Neural progenitor cell (in vitro differentiated cells): ENCODE measurements around the gene GRAMD1B. TPM values are rescaled to one million over a fixed set of nuclear protein-coding genes. Genes with fewer than 3 reads are reported as not detected.

Experiments used
- DNase-seq: peaks from one replicate; pipeline ENCODE4 v3.0.0-alpha.2; 2016; ENCODE audit warnings: low spot score
- H2AFZ ChIP-seq: fragments of 200-600 bp; sonication (generic); replicated peaks from 2 replicates; pipeline ENCODE4 v1.6.1; 2016; ENCODE audit warnings: antibody characterized with exemption
- H3F3A ChIP-seq: fragments of 200-600 bp; sonication (generic); 2 replicates; pipeline ENCODE4 v1.6.1; 2016; ENCODE audit warnings: antibody characterized with exemption, low read depth
- H3K27ac ChIP-seq: fragments of 200-600 bp; sonication (generic); 2 replicates; pipeline ENCODE4 v1.5.1; 2016; ENCODE audit warnings: mild to moderate bottlenecking
- H3K27me3 ChIP-seq: fragments of 200-600 bp; sonication (generic); 2 replicates; pipeline ENCODE4 v1.6.1; 2016; ENCODE audit warnings: mild to moderate bottlenecking, moderate library complexity
- H3K36me3 ChIP-seq: fragments of 200-600 bp; sonication (generic); 2 replicates; pipeline ENCODE4 v1.5.1; 2016
- H3K4me1 ChIP-seq: fragments of 200-600 bp; sonication (generic); 2 replicates; pipeline ENCODE4 v1.6.1; 2016; ENCODE audit warnings: mixed run types
- H3K4me2 ChIP-seq: fragments of 200-600 bp; sonication (generic); 2 replicates; pipeline ENCODE4 v1.6.1; 2016
- H3K4me3 ChIP-seq: fragments of 200-600 bp; sonication (generic); 2 replicates; pipeline ENCODE4 v1.5.1; 2016
- H3K79me2 ChIP-seq: fragments of 200-600 bp; sonication (generic); 2 replicates; pipeline ENCODE4 v1.6.1; 2016; ENCODE audit warnings: low read depth
- H3K9ac ChIP-seq: fragments of 200-600 bp; sonication (generic); 2 replicates; pipeline ENCODE4 v1.6.1; 2016
- H3K9me3 ChIP-seq: fragments of 200-600 bp; sonication (generic); 2 replicates; pipeline ENCODE4 v1.5.1; 2016; ENCODE audit warnings: low read depth
- H4K20me1 ChIP-seq: fragments of 200-600 bp; sonication (generic); 2 replicates; pipeline ENCODE4 v1.6.1; 2016; ENCODE audit warnings: low read depth
- H3K27ac Mint-ChIP-seq: 3 replicates; pipeline ENCODE4 v1.8.0; 2021; ENCODE audit warnings: mixed read lengths
- H3K27me3 Mint-ChIP-seq: 2 replicates; pipeline ENCODE4 v1.8.0; 2022; ENCODE audit warnings: low read depth, mild to moderate bottlenecking, inconsistent platforms, moderate library complexity, mixed read lengths; ENCODE audit not compliant: insufficient read depth
- H3K36me3 Mint-ChIP-seq: 3 replicates; pipeline ENCODE4 v1.8.0; 2021; ENCODE audit warnings: mixed read lengths
- H3K4me1 Mint-ChIP-seq: 3 replicates; pipeline ENCODE4 v1.8.0; 2021; ENCODE audit warnings: mixed read lengths
- H3K4me3 Mint-ChIP-seq: 3 replicates; pipeline ENCODE4 v1.8.0; 2021; ENCODE audit warnings: mild to moderate bottlenecking, moderate library complexity, mixed read lengths
- H3K9me3 Mint-ChIP-seq: 3 replicates; pipeline ENCODE4 v1.8.0; 2020; ENCODE audit warnings: mixed read lengths
- EZH2 ChIP-seq: fragments of 200-600 bp; sonication (generic); IDR thresholded peaks from 2 replicates; pipeline ENCODE4 v1.6.1; 2017; ENCODE audit warnings: antibody characterized with exemption, mild to moderate bottlenecking, moderate library complexity
- EZH2phosphoT487 ChIP-seq: fragments of 200-600 bp; sonication (generic); IDR thresholded peaks from 2 replicates; pipeline ENCODE4 v1.6.1; 2017; ENCODE audit warnings: antibody characterized with exemption
- total RNA-seq: library from RNA; depleted of rRNA; stranded (reverse); fragments of >200 nt; gene quantifications from 2 replicates; pipeline ENCODE4 v1.2.3, GENCODE V29; 2015; ENCODE audit warnings: low replicate concordance
- TF ChIP-seq, protein P1 (sequence below): fragments of 200-600 bp; sonication (generic); IDR thresholded peaks from 2 replicates; pipeline ENCODE4 v1.5.1; 2017; ENCODE audit warnings: antibody characterized with exemption, mild to moderate bottlenecking

Gene GRAMD1B
- total RNA-seq, 1 donor from 2014 or later = 12.6 TPM

- Histone ChIP-seq H3K4me1 (peaks cover 20% of the 10 kb centered on the region), H2AFZ (no peak overlapping the region), H3K79me2 (no peaks in the 10 kb centered on the region), H3K36me3 (no peaks in the 10 kb centered on the region), H3K9me3 (no peaks in the 10 kb centered on the region), H4K20me1 (peaks cover 11% of the 10 kb centered on the region), H3K4me2 (no peak overlapping the region), H3F3A (peaks cover 10% of the 10 kb centered on the region), H3K27ac (no peak overlapping the region), H3K27me3 (no peaks in the 10 kb centered on the region), H3K9ac (no peak overlapping the region), H3K4me3 (no peak overlapping the region)
- TF ChIP-seq, protein P1, sequence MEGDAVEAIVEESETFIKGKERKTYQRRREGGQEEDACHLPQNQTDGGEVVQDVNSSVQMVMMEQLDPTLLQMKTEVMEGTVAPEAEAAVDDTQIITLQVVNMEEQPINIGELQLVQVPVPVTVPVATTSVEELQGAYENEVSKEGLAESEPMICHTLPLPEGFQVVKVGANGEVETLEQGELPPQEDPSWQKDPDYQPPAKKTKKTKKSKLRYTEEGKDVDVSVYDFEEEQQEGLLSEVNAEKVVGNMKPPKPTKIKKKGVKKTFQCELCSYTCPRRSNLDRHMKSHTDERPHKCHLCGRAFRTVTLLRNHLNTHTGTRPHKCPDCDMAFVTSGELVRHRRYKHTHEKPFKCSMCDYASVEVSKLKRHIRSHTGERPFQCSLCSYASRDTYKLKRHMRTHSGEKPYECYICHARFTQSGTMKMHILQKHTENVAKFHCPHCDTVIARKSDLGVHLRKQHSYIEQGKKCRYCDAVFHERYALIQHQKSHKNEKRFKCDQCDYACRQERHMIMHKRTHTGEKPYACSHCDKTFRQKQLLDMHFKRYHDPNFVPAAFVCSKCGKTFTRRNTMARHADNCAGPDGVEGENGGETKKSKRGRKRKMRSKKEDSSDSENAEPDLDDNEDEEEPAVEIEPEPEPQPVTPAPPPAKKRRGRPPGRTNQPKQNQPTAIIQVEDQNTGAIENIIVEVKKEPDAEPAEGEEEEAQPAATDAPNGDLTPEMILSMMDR = no peak
- TF ChIP-seq EZH2 (no peak), EZH2phosphoT487 (no peak)
- Mint-ChIP-seq H3K36me3 (peaks cover 2% of the 10 kb centered on the region), H3K9me3 (no peaks in the 10 kb centered on the region), H3K4me1 (peaks cover 25% of the 10 kb centered on the region), H3K27ac (peak overlapping the region; percentile 55), H3K27me3 (peaks cover 7% of the 10 kb centered on the region), H3K4me3 (no peak overlapping the region)
- DNase-seq = no peak
These were observed 156.5 kb downstream of the GRAMD1B start for GRCh38 chr11:123586568-123586967.

GRCh38 chr11:123587044-123587443 lies 157.0 kb downstream of the GRAMD1B start:
- H3K9ac ChIP-seq = no peak overlapping the region
- DNase-seq = no peak
- peaks cover 2% of the 10 kb centered on the region for H3K36me3 Mint-ChIP-seq
- peaks cover 10% of the 10 kb centered on the region for H3F3A ChIP-seq
- no peaks in the 10 kb centered on the region for H3K79me2 ChIP-seq
- no peak overlapping the region for H3K27ac Mint-ChIP-seq
- peaks cover 20% of the 10 kb centered on the region for H3K4me1 ChIP-seq
- TF ChIP-seq EZH2phosphoT487 = no peak
- TF ChIP-seq, protein P1 = no peak
- no peak for TF ChIP-seq EZH2
- H3K4me1 Mint-ChIP-seq = peaks cover 25% of the 10 kb centered on the region
- peaks cover 11% of the 10 kb centered on the region for H4K20me1 ChIP-seq
- H3K4me3 Mint-ChIP-seq = no peak overlapping the region
- H3K27me3 Mint-ChIP-seq = peaks cover 7% of the 10 kb centered on the region
- H3K4me2 ChIP-seq = no peak overlapping the region
- no peaks in the 10 kb centered on the region for H3K36me3 ChIP-seq
- no peaks in the 10 kb centered on the region for H3K9me3 ChIP-seq
- no peak overlapping the region for H3K27ac ChIP-seq
- H2AFZ ChIP-seq = no peak overlapping the region
- no peaks in the 10 kb centered on the region for H3K27me3 ChIP-seq
- H3K4me3 ChIP-seq = no peak overlapping the region
- no peaks in the 10 kb centered on the region for H3K9me3 Mint-ChIP-seq

DNA sequence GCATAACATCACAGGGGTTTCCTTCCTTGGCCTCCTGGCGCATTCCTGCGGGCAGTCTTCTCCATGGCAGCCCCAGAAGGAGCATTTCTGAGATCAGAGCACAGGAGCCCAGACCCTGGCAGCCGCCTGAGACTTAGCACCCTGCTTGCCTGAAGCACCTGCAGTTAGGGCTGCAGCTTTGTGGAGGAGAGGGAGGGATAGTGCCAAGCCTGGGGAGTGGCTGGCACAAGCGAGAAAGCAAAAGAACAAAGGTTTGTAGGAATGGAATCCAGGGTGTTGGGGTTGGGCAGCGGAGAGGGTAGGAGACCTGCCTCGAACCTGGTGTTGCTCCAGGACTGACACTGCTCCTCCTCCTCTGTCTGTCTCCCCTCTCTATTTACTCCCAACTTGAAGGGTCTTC lies 157.5 kb downstream of the GRAMD1B start:
- H3K4me3 Mint-ChIP-seq = no peak overlapping the region
- Histone ChIP-seq H3K79me2 (no peaks in the 10 kb centered on the region), H3K9me3 (no peaks in the 10 kb centered on the region), H3K4me1 (peaks cover 20% of the 10 kb centered on the region), H3K9ac (no peak overlapping the region), H4K20me1 (peaks cover 11% of the 10 kb centered on the region), H3K4me3 (no peak overlapping the region), H3F3A (peaks cover 10% of the 10 kb centered on the region), H3K36me3 (no peaks in the 10 kb centered on the region), H2AFZ (no peak overlapping the region), H3K27ac (no peak overlapping the region), H3K4me2 (no peak overlapping the region), H3K27me3 (no peaks in the 10 kb centered on the region)
- peaks cover 25% of the 10 kb centered on the region for H3K4me1 Mint-ChIP-seq
- H3K9me3 Mint-ChIP-seq = no peaks in the 10 kb centered on the region
- peaks cover 7% of the 10 kb centered on the region for H3K27me3 Mint-ChIP-seq
- peaks cover 6% of the 10 kb centered on the region for H3K36me3 Mint-ChIP-seq
- no peak overlapping the region for H3K27ac Mint-ChIP-seq
- TF ChIP-seq EZH2phosphoT487 (no peak), EZH2 (no peak)
- TF ChIP-seq, protein P1 = no peak
- DNase-seq = no peak
